NOMO-1 treated with DMSO at 0.1 percent for 48 hours (cell line): Measurements from ENCODE around the gene TMEM63A.

Experiments used
- DNase-seq: peaks from one replicate; lab custom pipeline; 2025; ENCODE audit not compliant: unreplicated experiment; lab: John Stamatoyannopoulos, UW

Gene TMEM63A

DNA sequence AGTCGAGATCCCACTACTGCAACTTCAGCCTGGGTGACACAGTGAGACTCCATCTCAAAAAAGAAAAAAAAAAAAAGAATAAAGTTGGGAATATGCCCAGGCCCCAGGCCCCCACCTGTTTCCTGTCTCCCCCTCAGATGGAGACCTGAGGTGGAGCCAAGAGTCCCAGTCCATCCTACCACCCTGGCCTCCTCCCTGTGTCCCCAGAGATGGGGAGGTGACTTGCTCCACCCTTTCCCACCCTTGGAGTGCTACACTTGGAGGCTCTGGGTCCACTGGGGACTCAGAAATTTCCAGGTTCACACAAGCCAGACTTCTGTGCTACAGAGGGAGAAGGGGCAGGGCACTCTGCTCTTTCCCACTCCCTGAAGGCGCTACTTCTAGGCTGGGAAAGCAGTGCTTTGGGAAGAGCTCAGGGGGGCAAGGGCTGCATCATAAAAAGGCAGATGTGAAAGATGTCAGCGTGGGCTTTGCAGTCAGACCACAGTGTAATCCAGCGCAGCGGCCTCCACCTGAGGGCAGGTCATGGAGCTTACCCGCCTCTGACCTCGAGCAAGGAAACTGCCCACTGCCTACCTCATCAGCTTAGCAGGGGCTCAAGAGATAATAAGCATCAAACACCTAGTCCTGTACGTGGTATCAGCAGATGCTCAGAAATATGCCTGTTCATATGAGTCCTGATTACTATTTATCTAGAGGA, 13.4 kb downstream of the TMEM63A start:
- DNase-seq, result no peak

DNA sequence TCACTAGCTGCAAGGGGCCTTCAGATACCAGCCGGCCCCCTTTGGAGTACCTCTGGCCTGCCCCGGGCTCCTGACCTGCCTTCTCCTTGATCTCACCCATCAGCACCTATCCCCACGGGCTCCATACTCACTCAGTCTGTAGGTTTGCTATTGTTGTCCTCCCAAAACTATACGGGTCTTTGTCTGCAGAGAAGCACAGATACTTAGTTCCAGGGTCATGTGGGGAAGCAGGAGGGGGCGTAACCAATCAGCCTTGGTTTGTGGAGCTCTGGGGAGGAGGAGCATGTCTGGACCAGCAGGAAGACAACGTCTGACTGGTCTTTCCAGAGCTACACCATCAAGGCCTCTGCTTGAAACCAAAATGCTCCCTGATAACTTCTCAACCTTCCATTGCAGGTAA, 15.2 kb downstream of the TMEM63A start:
- no peak for DNase-seq

DNA sequence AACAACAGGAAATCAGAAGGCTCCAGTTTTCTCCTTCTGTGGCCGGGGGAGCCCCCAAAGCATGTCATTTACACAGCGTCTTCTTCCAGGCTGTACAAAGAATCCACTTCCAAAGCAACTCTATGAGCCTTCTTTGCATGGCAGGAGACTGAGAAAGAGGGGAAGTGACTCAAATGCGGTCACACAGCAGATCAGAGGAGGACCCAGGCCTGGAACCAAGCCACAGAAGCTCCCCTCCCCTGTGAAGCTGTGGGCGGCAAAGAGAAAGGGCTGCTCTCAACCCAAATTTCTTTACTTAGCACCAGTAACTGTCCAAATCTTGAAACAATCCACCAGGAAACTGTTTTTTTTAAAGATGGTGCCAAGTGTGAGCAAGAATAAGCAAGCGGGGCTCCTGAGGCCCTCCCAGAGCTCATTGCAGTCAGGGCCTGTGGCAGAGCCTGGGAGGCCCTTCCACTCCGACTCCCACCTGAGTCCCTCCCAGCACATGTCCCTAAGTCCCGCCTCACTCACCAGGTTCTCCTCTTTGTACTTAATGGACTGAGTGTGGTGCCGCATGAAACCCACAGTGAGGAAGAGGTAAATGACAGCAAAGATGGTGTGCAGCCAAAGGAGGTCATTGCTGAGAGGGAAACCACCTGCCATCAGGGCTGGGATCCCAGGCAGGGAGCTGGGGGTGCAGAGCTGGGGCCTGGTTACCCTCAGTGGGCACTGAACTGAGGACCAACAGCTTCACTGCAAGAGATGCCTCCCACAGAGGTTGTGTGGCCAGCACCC, 15.9 kb downstream of the TMEM63A start:
- DNase-seq, result peak; percentile 90

DNA sequence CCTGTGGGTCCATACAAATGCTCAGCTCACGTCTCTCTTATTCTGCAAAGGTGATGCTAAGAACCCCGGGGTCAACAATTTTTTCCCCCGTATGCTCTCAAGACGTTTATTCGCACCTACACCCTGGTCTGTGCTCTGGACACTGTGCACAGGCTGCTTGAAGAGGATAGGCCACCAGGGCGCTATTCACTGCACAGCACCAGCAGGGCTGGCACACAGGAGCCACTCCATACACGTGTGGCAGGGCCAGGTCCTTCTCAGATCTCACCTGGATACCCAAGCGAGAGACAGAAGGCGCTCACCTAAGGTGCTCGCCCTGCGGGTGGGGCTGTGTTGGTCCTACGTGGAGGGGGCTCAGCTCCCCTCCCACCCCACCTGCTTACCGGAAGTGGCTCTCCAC, 16.7 kb downstream of the TMEM63A start:
- no peak for DNase-seq

DNA sequence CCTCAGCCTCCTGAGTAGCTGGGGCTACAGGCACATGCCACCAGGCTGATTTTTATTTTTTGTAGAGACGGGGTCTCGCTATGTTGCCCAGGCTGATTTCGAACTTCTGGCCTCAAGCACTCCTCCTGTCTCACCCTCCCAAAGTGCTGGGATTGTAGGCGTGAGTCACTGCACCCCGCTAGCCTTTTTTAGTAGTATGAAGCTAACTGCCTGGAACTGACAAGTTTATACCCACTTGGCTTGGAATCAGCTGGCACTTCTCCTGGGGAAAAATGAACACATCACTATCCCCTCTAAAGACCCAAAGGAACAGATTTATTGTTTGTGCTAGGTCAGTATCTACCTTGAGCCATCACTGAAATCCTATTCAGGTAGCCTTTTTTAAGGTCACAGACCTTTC, 19.0 kb downstream of the TMEM63A start:
- no peak for DNase-seq

DNA sequence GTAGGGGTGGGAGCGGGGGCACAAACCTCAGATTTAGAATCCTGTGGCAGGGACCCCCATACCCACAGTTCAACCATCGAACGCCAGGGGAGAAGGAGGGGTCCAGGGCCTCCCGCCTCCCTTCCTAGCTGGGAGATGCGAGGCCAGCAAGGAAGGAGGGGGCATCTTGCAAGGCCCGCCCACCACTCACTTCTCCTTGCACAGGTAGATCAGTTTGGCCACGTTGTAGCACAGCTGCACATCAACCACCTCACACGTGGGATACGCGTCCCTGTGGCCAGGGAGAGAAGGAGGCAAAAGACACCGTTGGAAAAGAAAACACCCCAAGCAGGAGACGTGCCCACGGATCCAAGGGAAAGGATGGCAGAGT, 19.6 kb downstream of the TMEM63A start:
- no peak for DNase-seq

- no peak for DNase-seq
Observed at GRCh38 chr1:225861834-225862580, 20.2 kb downstream of the TMEM63A start.

DNA sequence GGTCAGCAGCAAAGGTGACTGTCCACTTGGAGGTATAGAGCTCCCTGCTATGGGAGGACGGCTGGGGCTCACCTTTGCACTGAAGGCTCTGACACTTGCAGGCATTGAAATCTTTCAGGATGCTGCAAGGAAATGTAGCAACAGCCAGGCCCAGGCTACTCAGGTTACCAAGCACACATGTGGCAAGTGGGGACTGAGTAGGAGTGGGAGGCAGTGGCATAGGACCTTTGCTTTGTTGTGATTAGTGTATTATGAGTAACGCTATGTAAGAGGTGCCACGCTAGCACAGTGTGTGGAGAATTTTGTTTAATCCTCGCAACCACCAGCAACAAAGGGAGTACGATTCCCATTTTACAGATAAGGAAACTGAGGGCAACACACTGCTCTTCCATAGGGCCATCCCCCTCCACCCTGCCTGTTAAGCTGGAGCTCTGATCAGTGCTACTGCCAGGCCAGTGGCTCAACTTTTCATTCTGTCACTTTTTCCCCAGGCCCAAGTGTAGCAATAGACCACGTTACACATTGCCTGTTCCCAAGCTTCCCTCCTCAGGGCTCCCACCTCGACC, 21.2 kb downstream of the TMEM63A start:
- DNase-seq, result no peak

DNA sequence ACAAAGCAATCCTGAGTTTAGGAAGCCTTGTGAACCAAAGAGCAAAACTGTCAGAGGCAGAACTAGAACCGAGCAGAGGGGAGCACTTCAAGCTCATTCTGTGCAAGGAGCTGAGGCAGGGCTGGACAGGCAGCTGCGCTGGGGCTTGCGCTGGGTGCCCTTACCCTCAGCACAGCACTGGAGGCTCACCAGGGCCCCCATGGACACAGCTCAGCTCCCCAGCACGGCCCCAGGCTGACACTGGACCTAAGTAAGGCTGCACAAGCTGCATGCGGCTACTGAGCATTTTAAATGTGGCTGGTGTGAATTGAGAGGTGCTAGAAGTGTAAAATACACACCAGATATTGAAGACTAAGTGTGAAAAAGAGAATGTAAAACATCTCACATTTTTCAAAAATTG, 22.1 kb downstream of the TMEM63A start:
- DNase-seq, result no peak

DNA sequence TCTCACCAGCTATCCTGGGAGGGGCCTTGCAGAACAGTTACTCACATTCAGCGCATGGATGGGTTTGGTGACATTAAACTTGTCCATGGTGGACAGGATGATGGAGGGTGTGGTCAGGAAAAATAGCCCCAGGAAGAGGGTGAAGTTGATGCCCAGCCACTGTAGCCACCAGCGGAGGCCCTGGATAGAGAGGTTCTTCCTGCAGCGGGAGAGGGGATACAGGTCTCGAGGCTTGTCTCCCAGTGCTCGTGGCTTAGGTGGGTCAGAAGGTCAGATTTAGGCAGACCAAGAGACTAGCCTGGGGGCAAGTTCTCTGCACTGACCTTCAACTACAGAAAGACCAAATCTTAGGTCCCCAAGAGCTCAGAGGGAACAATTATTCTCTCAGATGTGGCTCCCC, 23.0 kb downstream of the TMEM63A start:
- DNase-seq, result no peak

DNA sequence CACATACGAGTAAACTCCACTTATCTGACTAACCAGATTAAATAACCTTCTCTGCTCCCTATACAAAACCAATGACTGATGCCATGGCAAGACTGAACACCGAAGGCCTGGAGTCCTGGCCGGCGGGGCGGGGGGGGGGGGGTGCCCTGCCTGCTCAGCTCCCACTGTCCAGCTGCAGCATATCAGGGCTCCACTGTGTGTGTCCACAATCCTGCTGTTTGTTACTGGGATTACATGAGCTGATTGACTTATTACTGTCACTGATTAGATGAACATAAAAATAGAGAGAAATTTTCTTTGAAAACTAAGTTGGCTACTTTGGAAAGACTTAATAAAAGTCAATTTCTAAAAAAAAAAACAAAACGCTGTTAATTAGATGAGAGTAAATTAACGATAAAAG, 24.9 kb downstream of the TMEM63A start:
- no peak for DNase-seq

DNA sequence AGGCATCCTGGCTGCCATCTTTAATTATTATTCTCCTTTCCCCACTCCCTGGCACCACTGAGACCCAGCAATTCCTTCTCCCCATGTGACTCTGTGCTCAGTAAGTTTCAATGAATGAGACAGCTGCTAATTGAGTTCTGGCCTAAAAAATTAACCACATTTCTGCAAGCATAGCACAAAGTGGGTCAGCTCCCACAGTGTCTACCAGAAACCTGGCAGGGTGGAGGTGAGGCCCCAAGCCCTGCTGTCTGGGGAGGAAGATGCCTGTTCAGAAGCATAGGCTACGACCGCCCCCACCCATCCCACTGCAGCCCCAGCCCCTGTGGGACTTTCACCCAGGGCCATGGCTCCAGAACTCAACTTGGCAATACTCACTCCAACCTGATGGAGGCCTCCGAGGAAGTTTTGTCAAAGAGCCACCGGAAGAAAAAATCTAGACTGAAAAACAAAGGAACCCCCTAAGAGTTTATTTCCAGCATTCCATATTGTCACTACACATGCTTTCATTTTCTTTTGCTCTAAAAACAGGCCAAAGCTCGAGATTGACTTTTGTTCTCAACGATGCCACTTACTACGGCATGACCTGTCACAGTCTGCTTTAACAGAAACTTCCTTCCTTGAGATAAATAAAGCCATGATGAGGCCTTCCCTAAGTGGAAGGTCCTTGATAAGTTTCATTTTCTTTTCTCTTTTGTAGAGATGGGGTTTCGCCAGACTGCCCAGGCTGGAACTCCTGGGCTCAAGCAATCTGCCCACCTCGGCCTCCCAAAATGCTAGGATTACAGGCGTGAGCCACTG, 26.5 kb downstream of the TMEM63A start:
- DNase-seq, result peak; percentile 55

DNA sequence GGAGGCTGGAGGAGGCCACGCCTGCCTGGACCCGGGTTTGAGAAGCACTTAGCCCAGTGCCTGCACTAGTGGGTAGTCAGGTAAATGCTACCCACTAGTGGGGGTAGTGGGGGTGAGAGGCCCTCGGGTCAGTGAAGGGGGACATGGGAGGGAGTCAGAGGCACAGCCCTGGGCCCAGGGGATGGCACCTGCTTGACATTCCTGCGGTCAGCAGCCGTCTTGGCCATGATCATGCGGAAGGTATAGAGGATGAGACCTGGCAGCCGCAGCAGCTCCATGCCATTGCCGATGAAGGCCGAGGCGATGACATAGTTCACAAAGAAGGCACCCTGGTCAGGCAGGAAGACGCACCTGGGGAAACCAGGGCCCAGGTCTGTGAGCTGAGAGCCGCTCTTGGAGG, 28.7 kb downstream of the TMEM63A start:
- no peak for DNase-seq

- no peak for DNase-seq
Observed at GRCh38 chr1:225852413-225853124, 29.6 kb downstream of the TMEM63A start.

DNA sequence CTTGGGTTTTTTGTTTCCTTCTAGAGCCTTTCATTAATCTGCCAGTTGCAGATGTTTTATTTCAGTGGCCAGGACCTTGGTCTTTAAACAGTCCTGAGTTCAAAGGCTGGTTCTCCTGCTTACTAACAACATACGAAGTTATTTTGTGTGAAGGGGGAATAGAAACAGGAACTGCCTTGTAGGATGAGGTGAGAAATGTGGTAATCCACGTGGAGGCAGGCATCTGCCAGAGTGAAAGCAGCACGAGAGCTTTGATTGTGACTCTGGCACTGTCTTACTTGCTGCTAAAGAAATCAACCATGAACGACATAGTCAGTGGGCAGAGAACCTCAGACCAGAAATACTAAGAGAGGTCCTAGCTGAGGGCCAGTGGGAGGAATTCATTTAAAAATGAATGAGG, 30.4 kb downstream of the TMEM63A start:
- peak; percentile 85 for DNase-seq

DNA sequence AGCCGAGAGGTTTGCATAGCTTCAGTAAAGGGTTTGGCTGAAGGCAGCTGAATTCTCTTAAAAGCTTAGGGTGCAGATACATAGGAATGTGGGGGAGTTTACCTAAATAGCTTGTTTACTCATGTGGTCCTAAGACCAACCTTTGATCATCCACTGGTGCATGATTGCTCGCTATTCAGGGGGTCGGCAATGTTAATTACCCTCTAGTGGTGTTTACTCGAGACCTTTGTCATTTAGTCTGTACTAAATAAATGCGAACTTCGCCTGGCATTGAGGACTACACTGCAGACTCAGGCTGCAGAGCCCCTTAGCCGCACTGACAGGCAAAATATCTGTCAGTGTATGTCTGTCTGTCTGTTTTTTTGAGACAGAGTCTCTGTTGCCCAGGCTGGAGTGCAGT, 31.8 kb downstream of the TMEM63A start:
- DNase-seq, result no peak

DNA sequence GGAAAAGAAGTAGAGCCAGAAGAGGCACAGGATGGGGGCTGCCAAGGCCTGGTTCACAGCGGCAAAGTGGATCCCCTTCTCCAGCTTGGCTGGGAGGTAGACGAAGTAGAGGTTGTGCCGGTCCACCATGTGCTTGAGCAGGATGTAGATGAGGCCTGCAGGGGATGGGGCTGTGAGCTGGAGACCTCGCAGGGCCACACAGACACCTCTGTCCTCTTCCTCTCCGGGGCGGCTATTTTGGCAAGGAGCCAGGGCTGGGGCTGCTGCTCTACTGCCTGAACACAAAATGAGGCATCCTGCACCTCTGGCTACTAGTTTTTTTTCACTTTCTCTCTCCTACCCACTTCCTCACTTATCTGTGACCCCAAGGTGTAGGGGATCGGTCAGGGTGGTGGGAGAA, 32.3 kb downstream of the TMEM63A start:
- DNase-seq, result no peak

DNA sequence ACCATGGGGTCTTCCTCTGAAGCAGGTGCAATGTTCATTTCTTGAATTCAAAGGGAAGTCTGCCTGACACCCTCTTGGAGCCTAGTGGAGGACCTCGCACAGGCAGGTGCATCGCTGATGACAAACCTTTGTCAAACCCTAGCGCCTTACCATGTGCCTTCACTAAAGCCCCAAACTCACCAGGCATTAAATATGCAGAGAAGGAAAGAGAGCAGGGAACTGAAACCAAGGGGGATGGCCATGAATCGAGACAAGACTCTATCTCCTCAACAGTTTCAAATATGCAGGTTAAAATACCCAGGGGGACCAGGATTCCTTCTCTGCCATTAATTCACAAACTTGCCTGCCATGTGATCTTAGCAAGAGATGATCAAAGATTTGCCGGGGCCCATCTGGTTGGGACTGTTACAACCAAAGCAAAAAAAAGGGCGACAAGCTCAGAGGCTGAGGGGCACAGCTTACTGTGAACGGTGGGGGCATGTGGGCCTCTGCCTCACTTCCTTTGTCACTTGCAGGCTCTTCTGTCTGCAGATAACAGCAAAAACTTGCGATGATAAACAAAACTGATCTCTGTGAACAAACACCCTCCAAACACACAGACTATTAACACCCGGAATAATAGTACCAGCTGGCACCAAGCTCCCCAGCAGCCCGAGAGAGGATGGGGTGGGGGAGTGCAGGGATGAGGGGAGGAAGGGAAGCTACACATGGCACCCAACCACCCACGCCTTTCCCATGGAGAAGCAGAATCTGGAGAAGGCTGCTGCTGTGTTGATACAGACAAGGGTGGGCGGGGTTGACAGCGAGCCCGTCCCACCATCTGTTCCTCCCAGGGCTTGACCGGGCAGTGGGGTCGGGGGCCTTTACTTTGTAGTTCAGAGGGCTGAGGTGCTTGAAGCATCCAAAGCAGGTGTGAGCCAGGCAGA, 33.9 kb downstream of the TMEM63A start:
- DNase-seq, result peak; percentile 53

DNA sequence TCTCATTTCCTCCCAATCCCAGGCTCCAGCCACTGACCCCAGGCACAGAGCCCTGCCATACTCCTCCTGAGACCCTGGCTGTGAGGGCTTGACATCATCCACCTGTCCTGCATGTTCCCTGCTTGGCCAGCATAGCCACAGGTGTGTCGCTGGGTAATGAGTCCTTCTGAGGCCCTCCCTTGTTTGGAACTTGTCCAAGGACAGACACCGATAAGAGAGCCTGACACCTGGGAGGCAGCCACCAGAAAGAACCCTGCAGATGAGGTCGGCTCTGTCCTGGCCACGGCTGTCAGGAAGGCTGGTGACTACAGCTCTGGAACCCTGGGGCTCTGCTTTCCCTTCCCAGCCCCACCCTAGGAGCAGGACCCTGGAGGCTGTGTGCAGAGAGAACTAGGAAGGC, 34.6 kb downstream of the TMEM63A start:
- DNase-seq, result no peak
